ENCODE results near the gene ZGRF1. TPM values are rescaled to one million over a fixed set of nuclear protein-coding genes. Genes with fewer than 3 reads are reported as not detected.
"Not testable (repeated sequence)": the region's sequence is repeated elsewhere in the genome, so short reads cannot be mapped to it uniquely, and the experiment has no call there.

ZGRF1 gene
- total RNA-seq, 4 donors from 2014 or later = 2.5 to 9.4 (median 6.5) TPM

- peaks cover 2 to 69% of the 10 kb centered on the region in 2 donors for H3K27me3 ChIP-seq
- H3K9me3 ChIP-seq = peaks cover 0 to 11% (median 1%) of the 10 kb centered on the region in 4 donors
- no peak overlapping the region for H3K27ac ChIP-seq
- H3K36me3 ChIP-seq = no peaks in the 10 kb centered on the region
- peaks cover 0 to 32% (median 9%) of the 10 kb centered on the region in 4 donors for H3K4me1 ChIP-seq
- TF ChIP-seq EP300 (IDR thresholded peaks at IDR 0.05) (no peak), POLR2A (IDR thresholded peaks at IDR 0.05) (no peak)
- TF ChIP-seq, protein P1, sequence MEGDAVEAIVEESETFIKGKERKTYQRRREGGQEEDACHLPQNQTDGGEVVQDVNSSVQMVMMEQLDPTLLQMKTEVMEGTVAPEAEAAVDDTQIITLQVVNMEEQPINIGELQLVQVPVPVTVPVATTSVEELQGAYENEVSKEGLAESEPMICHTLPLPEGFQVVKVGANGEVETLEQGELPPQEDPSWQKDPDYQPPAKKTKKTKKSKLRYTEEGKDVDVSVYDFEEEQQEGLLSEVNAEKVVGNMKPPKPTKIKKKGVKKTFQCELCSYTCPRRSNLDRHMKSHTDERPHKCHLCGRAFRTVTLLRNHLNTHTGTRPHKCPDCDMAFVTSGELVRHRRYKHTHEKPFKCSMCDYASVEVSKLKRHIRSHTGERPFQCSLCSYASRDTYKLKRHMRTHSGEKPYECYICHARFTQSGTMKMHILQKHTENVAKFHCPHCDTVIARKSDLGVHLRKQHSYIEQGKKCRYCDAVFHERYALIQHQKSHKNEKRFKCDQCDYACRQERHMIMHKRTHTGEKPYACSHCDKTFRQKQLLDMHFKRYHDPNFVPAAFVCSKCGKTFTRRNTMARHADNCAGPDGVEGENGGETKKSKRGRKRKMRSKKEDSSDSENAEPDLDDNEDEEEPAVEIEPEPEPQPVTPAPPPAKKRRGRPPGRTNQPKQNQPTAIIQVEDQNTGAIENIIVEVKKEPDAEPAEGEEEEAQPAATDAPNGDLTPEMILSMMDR (IDR thresholded peaks at IDR 0.05) = no peak
- 3% methylated on average over 37 of the region's 37 CpGs for WGBS, 2 donors
- H3K4me3 ChIP-seq = peak overlapping the region; percentile 17 to 52 (median 24)
- no peak for DNase-seq (ENCODE audit: low spot score in 2 of 2)
These were observed 113.5 kb downstream of the ZGRF1 start for GRCh38 chr4:112523008-112523721.

DNA sequence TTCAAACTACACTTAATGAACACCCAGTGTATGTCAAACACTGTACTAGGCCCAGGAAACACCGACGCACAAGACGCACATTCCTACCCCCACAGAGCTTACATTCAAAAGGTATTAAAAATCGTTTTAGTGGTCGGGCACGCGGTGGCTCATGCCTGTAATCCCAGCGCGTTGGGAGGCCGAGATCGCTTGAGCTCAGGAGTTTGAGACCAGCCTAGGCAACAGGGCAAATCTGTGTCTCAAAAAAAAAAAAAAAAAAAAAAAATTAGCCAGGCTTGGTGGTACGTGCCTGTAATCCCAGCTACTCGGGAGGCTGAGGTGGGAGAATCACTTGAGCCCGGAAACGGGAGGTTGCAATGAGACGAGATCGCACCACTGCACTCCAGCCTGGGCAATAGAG, 114.3 kb downstream of the ZGRF1 start:
- not testable (repeated sequence) for H3K36me3 ChIP-seq; DNase-seq (ENCODE audit: low spot score in 2 of 2); H3K27ac ChIP-seq; H3K4me3 ChIP-seq
- Histone ChIP-seq H3K27me3 (peaks cover 2 to 76% of the 10 kb centered on the region in 2 donors), H3K9me3 (peaks cover 0 to 11% (median 1%) of the 10 kb centered on the region in 4 donors), H3K4me1 (peaks cover 0 to 38% (median 11%) of the 10 kb centered on the region in 4 donors)
- WGBS, 2 donors = 17 to 28% methylated on average over 17 of the region's 17 CpGs

DNA sequence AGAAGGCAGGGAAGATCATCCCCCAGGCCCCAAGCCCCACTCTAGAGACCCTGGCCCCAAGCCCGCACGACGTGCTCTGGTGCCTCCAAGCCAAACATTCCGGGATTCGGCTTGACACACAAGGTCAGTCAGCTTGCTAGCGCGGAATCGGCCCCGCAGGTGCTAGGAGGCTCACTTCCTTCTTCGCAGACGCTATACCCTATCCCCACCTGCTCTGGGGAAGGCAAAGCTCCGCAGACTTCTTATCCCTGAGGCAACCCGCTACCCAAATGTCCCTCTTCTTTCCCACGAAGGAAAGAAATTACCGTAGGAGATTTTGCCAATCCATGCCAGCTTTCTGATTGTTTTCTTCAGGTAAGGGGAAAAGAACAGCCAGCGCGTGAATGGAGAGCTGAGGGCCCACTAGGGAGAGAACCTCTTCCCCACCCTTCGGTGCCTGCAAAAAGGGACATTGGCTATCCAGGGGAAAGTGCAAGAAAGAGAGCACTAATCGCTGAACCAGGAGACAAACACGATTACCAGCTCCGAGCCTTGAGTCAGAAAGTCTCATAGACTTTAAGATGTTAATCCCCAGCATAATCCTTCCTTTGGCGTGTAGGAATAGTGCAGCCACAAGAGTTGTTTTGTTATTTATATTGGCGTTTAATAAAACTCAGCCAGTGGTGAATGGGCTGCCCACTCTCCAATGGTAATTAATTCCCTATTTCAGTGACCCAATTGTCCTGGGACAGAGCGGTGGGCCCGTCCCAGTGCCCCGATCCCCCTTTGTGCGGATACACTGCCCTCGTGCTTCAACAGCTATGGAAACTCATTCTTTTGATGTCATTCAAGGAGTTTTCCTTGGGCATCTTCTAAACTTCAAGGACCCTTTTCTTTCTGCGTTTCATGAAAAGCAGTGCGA, 115.3 kb downstream of the ZGRF1 start:
- Histone ChIP-seq H3K27ac (no peak overlapping the region), H3K9me3 (peaks cover 0 to 11% (median 1%) of the 10 kb centered on the region in 4 donors), H3K36me3 (no peaks in the 10 kb centered on the region), H3K27me3 (peaks cover 2 to 87% of the 10 kb centered on the region in 2 donors), H3K4me1 (peaks cover 0 to 49% (median 21%) of the 10 kb centered on the region in 4 donors), H3K4me3 (no peak overlapping the region)
- WGBS, 2 donors = 7 to 12% methylated on average over 26 to 28 of the region's 30 CpGs
- DNase-seq (ENCODE audit: low spot score in 2 of 2) = no peak
- TF ChIP-seq, protein P1 (IDR thresholded peaks at IDR 0.05) = no peak
- TF ChIP-seq EP300 (IDR thresholded peaks at IDR 0.05) (no peak), POLR2A (IDR thresholded peaks at IDR 0.05) (no peak)

DNA sequence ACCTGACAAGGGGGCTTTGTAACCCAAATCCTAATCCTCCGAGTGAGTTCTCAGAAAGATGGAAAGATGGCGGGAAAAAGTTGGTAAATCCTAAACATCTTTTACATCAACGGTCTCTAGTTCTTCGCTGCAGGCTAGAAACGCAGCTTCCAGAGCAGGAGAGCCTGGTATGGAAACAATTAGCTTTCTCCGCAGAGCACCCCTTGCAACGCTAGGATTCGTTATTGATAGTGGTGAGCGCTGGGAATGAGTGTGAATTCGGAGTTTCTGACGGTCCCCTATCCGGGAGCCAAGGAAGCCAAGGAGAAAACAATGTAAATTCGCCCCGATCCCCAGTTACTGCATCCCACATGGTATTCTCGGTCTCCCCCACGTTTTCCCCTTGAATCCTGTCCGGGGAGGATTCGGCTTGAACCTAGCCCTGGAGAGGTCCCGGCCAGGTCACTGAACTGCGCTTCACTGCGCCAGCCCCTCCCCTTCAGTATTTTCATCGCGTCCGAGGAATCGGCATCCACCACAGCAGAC, 116.0 kb downstream of the ZGRF1 start:
- H3K4me3 ChIP-seq = no peak overlapping the region
- no peak for DNase-seq (ENCODE audit: low spot score in 2 of 2)
- H3K4me1 ChIP-seq = peaks cover 0 to 56% (median 27%) of the 10 kb centered on the region in 4 donors

More for the DNA sequence above, 116.0 kb downstream of the ZGRF1 start:
- TF ChIP-seq POLR2A (IDR thresholded peaks at IDR 0.05) = no peak
- TF ChIP-seq EP300 (IDR thresholded peaks at IDR 0.05) = no peak
- TF ChIP-seq, protein P1 (IDR thresholded peaks at IDR 0.05) = no peak
- Histone ChIP-seq H3K9me3 (peaks cover 0 to 11% (median 1%) of the 10 kb centered on the region in 4 donors), H3K27me3 (peaks cover 2 to 94% of the 10 kb centered on the region in 2 donors), H3K36me3 (no peaks in the 10 kb centered on the region), H3K27ac (no peak overlapping the region)
- WGBS, 2 donors = 4 to 5% methylated on average over 24 to 25 of the region's 25 CpGs

Data from tibial nerve (tissue), 4 donors.